Activated CD8-positive, alpha-beta T cell treated with anti-CD3 and anti-CD28 coated beads for 36 hours (primary cell): ENCODE data around the gene PRKAG2. TPM values are rescaled to one million over a fixed set of nuclear protein-coding genes. Genes with fewer than 3 reads are reported as not detected.
"Not testable (repeated sequence)": the region's sequence is repeated elsewhere in the genome, so short reads cannot be mapped to it uniquely, and the experiment has no call there.

Experiments used
- ATAC-seq: fragments of 200-7000 bp; cut with Tn5 transposase; one replicate; pipeline ENCODE4 v1.10.0; 2021; ENCODE audit warnings: mild to moderate bottlenecking, moderate library complexity
- CTCF ChIA-PET: fragments of 350-600 bp; sonication (Branson Sonifier 250); formaldehyde crosslinking; loops from one replicate; lab custom pipeline; 2021; ENCODE audit warnings: antibody characterized with exemption; lab: Charles Lee
- POLR2A ChIA-PET: fragments of 350-600 bp; sonication (Branson Sonifier 250); formaldehyde crosslinking; loops from one replicate; lab custom pipeline; 2021; ENCODE audit warnings: antibody characterized with exemption; lab: Charles Lee
- DNase-seq: peaks from one replicate; pipeline ENCODE4 v3.0.0-alpha.2; 2020
- H3K27ac Mint-ChIP-seq: one replicate; pipeline ENCODE4 v1.8.0; 2021; ENCODE audit warnings: mild to moderate bottlenecking, mixed read lengths
- H3K27me3 Mint-ChIP-seq: one replicate; pipeline ENCODE4 v1.8.0; 2021; ENCODE audit warnings: mixed read lengths
- H3K36me3 Mint-ChIP-seq: one replicate; pipeline ENCODE4 v1.8.0; 2021; ENCODE audit warnings: low read depth, mixed read lengths
- H3K4me1 Mint-ChIP-seq: one replicate; pipeline ENCODE4 v1.8.0; 2021; ENCODE audit warnings: low read depth, mixed read lengths
- H3K4me3 Mint-ChIP-seq: one replicate; pipeline ENCODE4 v1.8.0; 2021; ENCODE audit warnings: mild to moderate bottlenecking, moderate library complexity, mixed read lengths
- H3K9me3 Mint-ChIP-seq: one replicate; pipeline ENCODE4 v1.8.0; 2021; ENCODE audit warnings: mixed read lengths
- CTCF ChIP-seq: fragments of 200-600 bp; IDR thresholded peaks from one replicate; pipeline ENCODE4 v1.8.0; 2022; ENCODE audit warnings: antibody characterized with exemption, mild to moderate bottlenecking
- intact Hi-C: fragments of 100-400 bp; cut with micrococcal nuclease; formaldehyde crosslinking; loops from one replicate; pipeline ENCODE4 v1.10.0; 2022
- total RNA-seq, 2 experiments: library from RNA; stranded (reverse); gene quantifications; one replicate each; pipeline ENCODE4 v1.2.3, GENCODE V29; 2021

PRKAG2 gene
- total RNA-seq, 2 experiments from 2014 or later, result 17.0 to 19.2 TPM

DNA sequence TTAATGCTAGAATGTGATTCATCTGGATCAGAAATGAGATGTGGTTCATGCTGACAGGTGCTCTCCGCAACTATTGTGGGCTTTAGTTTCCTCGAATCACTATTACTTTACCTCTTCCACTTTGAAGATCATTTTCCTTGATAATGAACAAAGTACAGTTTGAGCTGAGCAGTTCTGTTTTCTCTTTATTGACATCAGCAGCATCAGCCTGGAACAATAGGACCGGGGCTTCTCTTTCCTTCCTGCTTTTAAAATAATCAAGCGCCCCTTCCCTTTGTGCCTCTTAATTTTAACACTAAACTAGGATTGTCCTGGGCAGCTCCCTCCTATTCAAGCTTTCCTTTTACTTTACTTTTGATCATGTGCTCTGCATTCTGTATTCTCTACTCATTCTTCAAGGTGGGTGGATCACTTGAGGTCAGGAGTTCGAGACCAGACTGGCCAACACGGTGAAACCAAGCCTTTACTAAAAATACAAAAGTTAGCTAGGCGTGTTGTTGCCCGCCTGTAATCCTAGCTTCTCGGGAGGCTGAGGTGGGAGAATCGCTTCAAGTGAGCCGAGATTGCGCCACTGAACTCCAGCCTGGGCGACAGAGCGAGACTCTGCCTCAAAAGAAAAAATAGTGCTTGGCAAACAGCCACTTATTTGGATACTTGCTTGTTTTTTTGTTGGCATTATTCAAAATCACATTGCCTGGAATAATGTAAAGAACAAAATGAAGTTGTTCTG is 290.2 kb downstream of the PRKAG2 start:
- POLR2A ChIA-PET, result interaction anchor here (0.9 kb wide), 1 partner anchor 15 kb away, joined by 3 read pairs; no protein-coding TSS in a partner anchor
- CTCF ChIA-PET, result no interaction called here

GRCh38 chr7:151585744-151586393 is 291.0 kb downstream of the PRKAG2 start:
- CTCF ChIA-PET, result no interaction called here
- Mint-ChIP-seq H3K27me3 (no peaks in the 10 kb centered on the region), H3K4me3 (no peak overlapping the region), H3K4me1 (no peaks in the 10 kb centered on the region), H3K9me3 (no peaks in the 10 kb centered on the region), H3K27ac (no peak overlapping the region), H3K36me3 (no peaks in the 10 kb centered on the region)
- POLR2A ChIA-PET, result no interaction called here
- ATAC-seq (no peak), DNase-seq (no peak)
- intact Hi-C loops, result no loop called here
- no peak for TF ChIP-seq CTCF

More for the DNA sequence above, 290.2 kb downstream of the PRKAG2 start:
- no peaks in the 10 kb centered on the region for H3K4me1 Mint-ChIP-seq
- H3K36me3 Mint-ChIP-seq, result no peaks in the 10 kb centered on the region
- DNase-seq, result no peak
- ATAC-seq, result no peak
- H3K27ac Mint-ChIP-seq, result no peak overlapping the region
- intact Hi-C loops, result no loop called here
- no peaks in the 10 kb centered on the region for H3K27me3 Mint-ChIP-seq
- no peak for TF ChIP-seq CTCF
- H3K9me3 Mint-ChIP-seq, result no peaks in the 10 kb centered on the region
- H3K4me3 Mint-ChIP-seq, result no peak overlapping the region

DNA sequence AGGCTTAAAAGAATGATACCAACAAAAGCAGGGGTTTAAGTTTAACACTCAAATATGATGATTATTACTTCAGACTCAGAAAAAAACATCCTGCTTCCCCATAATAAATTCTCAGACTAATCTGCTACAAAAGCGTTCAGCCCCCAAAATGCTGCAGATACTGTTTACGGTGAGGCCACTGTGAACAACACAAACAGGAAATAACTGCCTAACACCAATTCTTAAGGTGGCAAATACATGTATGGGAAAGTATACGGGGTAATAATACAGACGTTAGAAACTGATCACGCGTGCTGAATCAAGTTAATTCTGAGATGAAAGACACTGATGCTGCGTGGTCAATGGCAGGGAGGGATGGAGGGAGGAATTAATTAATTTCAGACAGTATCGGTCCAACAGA is 295.2 kb downstream of the PRKAG2 start:
- no peak overlapping the region for H3K27ac Mint-ChIP-seq
- H3K9me3 Mint-ChIP-seq, result peaks cover 6% of the 10 kb centered on the region
- H3K4me1 Mint-ChIP-seq, result no peaks in the 10 kb centered on the region
- ChIA-PET CTCF (interaction anchor here (1.5 kb wide), 1 partner anchor 18 kb away, joined by 4 read pairs; no protein-coding TSS in a partner anchor), POLR2A (interaction anchor here (0.6 to 0.7 kb wide), 2 partner anchors 33 to 597 kb away, joined by 3 read pairs; no protein-coding TSS in a partner anchor)
- no peak for DNase-seq
- ATAC-seq, result no peak
- no peak overlapping the region for H3K4me3 Mint-ChIP-seq
- intact Hi-C loops, result no loop called here
- no peaks in the 10 kb centered on the region for H3K27me3 Mint-ChIP-seq
- no peak for TF ChIP-seq CTCF
- H3K36me3 Mint-ChIP-seq, result peaks cover 9% of the 10 kb centered on the region

GRCh38 chr7:151579644-151580043 is 297.3 kb downstream of the PRKAG2 start:
- Mint-ChIP-seq H3K9me3 (peaks cover 6% of the 10 kb centered on the region), H3K4me3 (no peak overlapping the region), H3K27ac (no peak overlapping the region), H3K36me3 (peaks cover 9% of the 10 kb centered on the region), H3K4me1 (no peaks in the 10 kb centered on the region), H3K27me3 (no peaks in the 10 kb centered on the region)
- POLR2A ChIA-PET, result interaction anchor here (0.9 kb wide), 1 partner anchor 11 kb away, joined by 3 read pairs; no protein-coding TSS in a partner anchor
- ATAC-seq (no peak), DNase-seq (no peak)
- intact Hi-C loops, result no loop called here
- no peak for TF ChIP-seq CTCF
- CTCF ChIA-PET, result no interaction called here

DNA sequence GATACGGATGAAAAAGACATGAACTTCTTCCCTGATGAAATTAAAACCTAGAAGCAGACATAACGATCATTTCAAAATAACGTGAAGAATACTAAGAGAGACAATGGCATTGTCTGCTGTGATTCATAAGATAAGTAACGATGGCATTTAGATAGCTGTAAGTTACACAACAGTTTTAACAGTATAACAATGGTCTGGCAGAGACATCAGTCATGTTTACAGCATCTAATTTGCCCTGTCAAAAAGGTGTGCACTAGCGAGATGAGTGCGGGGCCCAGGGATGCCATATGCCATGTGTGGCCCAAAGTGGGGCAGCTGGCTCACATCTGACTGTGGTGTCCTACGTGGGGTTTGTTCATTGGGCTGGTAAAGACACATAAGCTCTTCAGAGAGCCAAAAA is 301.5 kb downstream of the PRKAG2 start:
- POLR2A ChIA-PET, result no interaction called here
- Mint-ChIP-seq H3K27ac (no peak overlapping the region), H3K9me3 (peaks cover 4% of the 10 kb centered on the region), H3K4me1 (no peaks in the 10 kb centered on the region), H3K27me3 (no peaks in the 10 kb centered on the region), H3K36me3 (peaks cover 9% of the 10 kb centered on the region), H3K4me3 (no peak overlapping the region)
- CTCF ChIA-PET, result interaction anchor here (0.8 to 4.9 kb wide), 4 partner anchors 9 to 208 kb away, joined by 3 to 23 read pairs (median 3); no protein-coding TSS in a partner anchor
- TF ChIP-seq CTCF, result no peak
- DNase-seq (no peak), ATAC-seq (no peak)
- intact Hi-C loops, result no loop called here

DNA sequence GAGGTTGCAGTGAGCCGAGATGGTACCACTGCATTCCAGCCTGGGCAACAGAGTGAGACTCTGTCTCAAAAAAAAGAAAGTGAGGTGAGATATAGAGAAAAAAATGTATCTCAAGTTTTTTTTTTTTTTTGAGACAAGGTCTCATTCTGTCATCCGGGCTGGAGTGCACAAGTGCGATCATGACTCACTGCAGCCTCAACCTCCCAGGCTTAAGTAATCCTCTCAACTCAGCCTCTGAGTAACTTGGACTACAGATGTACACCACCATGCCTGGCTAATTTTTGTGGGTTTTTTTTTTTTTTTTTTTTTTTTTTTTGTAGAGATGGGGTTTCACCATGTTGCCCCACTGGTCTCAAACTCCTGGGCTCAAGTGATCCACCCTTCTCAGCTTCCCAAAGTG is 303.9 kb downstream of the PRKAG2 start:
- DNase-seq, H3K9me3 Mint-ChIP-seq, H3K27ac Mint-ChIP-seq, H3K4me1 Mint-ChIP-seq, H3K36me3 Mint-ChIP-seq, H3K4me3 Mint-ChIP-seq, intact Hi-C loops, POLR2A ChIA-PET, H3K27me3 Mint-ChIP-seq: not testable (repeated sequence)
- peak; percentile 45 for ATAC-seq
- CTCF ChIA-PET, result interaction anchor here (0.6 to 0.9 kb wide), 2 partner anchors 124 to 186 kb away, joined by 3 read pairs; no protein-coding TSS in a partner anchor
